Large intestine (tissue), 3 donors: ENCODE measurements around the gene RLN3. TPM values are rescaled to one million over a fixed set of nuclear protein-coding genes. Genes with fewer than 3 reads are reported as not detected.
"Not testable (repeated sequence)": the region's sequence is repeated elsewhere in the genome, so short reads cannot be mapped to it uniquely, and the experiment has no call there.

Experiments
- DNase-seq, 2 donors: peaks; one replicate each; pipeline versions ENCODE4 v3.0.0 to v3.0.0-alpha.2; 2013
- H3K27ac ChIP-seq: one replicate; pipeline ENCODE4 v1.5.1; 2013; ENCODE audit warnings: low read length
- H3K27me3 ChIP-seq: 2 replicates; pipeline ENCODE4 v1.6.1; 2013; ENCODE audit warnings: low read length; ENCODE audit not compliant: control insufficient read depth, insufficient read depth
- H3K36me3 ChIP-seq: 2 replicates; pipeline ENCODE4 v1.6.1; 2013; ENCODE audit warnings: low read length; ENCODE audit not compliant: control insufficient read depth, insufficient read depth
- H3K4me1 ChIP-seq: one replicate; pipeline ENCODE4 v1.6.1; 2013; ENCODE audit warnings: low read length; ENCODE audit not compliant: control insufficient read depth, insufficient read depth
- H3K4me3 ChIP-seq: one replicate; pipeline ENCODE4 v1.5.1; 2013; ENCODE audit warnings: low read length
- H3K9me3 ChIP-seq: one replicate; pipeline ENCODE4 v1.6.1; 2013; ENCODE audit warnings: mild to moderate bottlenecking, low read depth, low read length, moderate library complexity; ENCODE audit not compliant: control insufficient read depth
- WGBS: methylation state at CpG from one replicate; pipeline ENCODE4 v1.1.5; 2013; ENCODE audit warnings: low lambda C conversion rate; ENCODE audit not compliant: insufficient coverage; 5-methylcytosine and 5-hydroxymethylcytosine counted together
- polyA plus RNA-seq: library from polyadenylated mRNA; unstranded; fragments of 120-200 nt; gene quantifications from one replicate; pipeline ENCODE4 v1.2.1, GENCODE V29; 2013

The RLN3 gene
- polyA plus RNA-seq, 1 donor, result 0.31 TPM

DNA sequence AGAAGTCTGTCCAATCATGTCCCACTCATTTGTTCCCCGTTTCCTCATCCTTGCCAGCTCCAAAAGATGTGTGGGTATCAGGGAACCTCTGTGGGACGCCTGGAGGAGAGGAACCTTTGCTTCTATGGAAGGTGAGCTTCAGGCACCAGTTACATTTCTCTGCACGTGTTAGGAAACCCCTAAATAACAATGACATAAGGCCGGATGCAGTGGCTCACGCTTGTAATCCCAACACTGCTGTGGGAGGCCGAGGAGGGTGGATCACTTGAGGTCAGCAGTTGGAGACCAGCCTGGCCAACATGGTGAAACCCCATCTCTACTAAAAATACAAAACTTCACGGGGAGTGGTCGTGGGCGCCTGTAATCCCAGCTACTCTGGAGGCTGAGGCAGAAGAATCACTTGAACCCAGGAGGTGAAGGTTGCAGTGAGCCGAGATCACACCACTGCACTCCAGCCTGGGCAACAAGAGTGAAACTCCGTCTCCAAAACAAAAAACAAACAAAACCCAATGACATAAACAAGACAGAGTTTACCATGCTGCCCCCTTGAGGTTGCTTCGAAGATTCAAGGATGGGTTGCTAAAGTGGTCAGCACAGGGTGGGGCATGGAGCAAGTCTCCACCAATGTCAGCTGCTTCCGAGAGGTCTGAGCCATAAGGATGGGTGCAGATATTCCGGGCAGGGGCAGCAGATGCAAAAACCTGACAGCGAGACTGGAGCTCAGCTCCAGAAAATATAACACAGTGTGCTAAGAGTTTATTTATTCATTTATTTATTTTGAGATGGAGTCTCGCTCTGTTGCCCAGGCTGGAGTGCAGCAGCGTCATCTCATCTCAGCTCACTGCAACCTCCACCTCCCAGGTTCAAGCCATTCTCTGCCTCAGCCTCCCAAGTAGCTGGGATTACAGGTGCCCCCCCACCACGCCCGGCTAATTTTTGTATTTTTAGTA, 15.0 kb downstream of the RLN3 start:
- not testable (repeated sequence) for H3K9me3 ChIP-seq, H3K27me3 ChIP-seq, H3K36me3 ChIP-seq, H3K27ac ChIP-seq, H3K4me1 ChIP-seq, H3K4me3 ChIP-seq
- WGBS, result no CpG with 5 or more reads among the region's 19 CpGs
- peak in 1 of 2 donors; percentile 52 for DNase-seq

DNA sequence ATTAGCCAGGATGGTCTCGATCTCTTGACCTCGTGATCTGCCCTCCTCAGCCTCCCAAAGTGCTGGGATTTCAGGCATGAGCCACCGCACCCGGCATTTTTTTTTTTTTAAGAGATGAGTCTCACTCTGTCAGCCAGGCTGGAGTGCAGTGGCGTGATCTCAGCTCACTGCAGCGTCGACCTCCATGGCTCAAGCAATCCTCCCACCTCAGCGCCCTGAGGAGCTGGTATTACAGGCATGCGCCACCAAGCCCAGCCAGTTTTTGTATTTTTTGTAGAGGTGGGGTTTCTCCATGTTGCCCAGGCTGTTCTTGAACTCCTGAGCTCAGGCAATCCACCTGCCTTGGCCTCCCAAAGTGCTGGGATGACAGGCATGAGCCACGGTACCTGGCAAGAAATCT, 19.9 kb downstream of the RLN3 start:
- no CpG with 5 or more reads among the region's 10 CpGs for WGBS
- not testable (repeated sequence) for H3K4me1 ChIP-seq, H3K36me3 ChIP-seq, H3K4me3 ChIP-seq, H3K27ac ChIP-seq, H3K27me3 ChIP-seq, DNase-seq, H3K9me3 ChIP-seq

DNA sequence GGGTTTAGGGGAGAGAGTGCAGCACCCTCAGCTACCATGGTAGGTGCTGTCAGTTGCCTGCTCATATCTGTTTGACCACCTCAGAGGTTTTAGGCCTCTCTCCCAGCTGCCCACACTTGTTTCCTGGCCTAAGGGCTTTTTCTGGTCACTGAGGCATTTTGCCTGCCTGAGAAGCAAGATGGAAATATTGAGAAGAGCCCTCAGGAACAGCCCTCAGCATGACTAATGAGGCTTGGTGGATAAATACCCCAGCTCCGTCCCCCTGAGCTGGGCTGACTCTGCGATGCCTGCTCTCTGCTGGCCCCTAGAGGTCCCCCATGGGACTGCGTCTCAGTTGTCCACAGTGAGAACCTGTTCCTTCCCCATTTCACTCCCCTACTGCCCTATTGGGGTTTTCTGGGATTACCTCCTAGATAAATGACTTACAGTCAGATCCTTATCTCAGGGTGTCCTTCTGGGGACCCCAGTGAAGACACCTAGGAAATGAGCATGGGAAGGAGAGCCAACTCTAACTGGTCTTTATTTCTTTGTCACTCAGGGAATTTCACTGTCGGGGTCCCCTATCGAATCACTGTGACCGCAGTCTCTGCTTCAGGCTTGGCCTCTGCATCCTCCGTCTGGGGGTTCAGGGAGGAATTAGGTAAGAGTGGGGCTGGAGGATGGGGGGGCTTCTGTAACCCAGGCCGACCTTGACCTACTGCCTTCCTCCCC, 20.6 kb downstream of the RLN3 start:
- Histone ChIP-seq H3K4me1 (no peaks in the 10 kb centered on the region), H3K4me3 (no peak overlapping the region), H3K36me3 (peaks cover 5% of the 10 kb centered on the region), H3K27me3 (no peaks in the 10 kb centered on the region), H3K27ac (no peak overlapping the region), H3K9me3 (peaks cover 4% of the 10 kb centered on the region)
- no CpG with 5 or more reads among the region's 8 CpGs for WGBS
- DNase-seq, result no peak

DNA sequence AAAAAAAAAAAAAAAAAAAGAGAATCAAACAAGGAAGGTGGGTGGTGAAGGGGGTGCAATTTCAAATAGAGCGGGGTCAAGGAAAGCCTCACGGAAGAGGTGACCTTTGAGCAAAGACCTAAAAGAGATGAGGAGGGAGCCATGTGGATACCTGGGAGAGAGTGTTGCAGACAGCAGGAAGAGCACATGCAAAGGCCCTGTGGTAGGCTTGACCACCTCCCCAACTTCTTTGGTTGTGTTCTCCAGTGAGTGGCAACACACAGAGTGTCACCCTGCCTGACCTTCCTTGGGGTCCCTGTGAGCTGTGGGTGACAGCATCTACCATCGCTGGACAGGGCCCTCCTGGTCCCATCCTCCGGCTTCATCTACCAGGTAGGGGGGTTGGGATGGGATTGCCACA, 22.6 kb downstream of the RLN3 start:
- H3K4me1 ChIP-seq, result no peaks in the 10 kb centered on the region
- no peak for DNase-seq
- peaks cover 5% of the 10 kb centered on the region for H3K9me3 ChIP-seq
- no peaks in the 10 kb centered on the region for H3K27me3 ChIP-seq
- no peak overlapping the region for H3K27ac ChIP-seq
- no peak overlapping the region for H3K4me3 ChIP-seq
- WGBS, result no CpG with 5 or more reads among the region's 4 CpGs
- H3K36me3 ChIP-seq, result peaks cover 5% of the 10 kb centered on the region

DNA sequence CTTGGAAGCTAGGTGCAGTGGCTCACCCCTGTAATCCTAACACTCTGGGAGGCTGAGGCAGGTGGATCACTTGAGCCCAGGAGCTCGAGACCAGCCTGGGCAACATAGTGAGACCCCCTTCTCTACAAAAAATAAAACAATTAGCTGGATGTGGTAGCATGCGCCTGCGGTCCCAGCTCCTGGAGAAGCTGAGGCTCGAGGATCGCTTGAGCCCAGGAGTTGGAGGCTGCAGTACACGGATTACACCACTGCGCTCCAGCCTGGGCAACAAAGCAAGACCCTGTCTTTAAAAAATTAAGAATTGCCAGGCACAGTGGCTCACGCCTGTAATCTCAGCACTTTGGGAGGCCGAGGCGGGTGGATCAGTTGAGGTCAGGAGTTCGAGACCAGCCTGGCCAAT, 23.0 kb downstream of the RLN3 start:
- H3K36me3 ChIP-seq, result not testable (repeated sequence)

DNA sequence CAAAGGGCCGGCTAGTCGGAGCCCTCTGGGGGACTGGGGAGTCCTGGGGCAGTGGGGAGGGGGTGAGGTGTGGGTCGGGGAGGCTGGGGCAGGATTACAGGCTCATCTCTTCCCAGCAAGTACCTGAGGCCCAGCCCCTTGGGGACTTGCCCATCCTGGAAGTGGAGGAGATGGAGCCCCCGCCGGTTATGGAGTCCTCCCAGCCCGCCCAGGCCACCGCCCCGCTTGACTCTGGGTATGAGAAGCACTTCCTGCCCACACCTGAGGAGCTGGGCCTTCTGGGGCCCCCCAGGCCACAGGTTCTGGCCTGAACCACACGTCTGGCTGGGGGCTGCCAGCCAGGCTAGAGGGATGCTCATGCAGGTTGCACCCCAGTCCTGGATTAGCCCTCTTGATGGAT, 24.0 kb downstream of the RLN3 start:
- H3K4me1 ChIP-seq, result no peaks in the 10 kb centered on the region
- WGBS, result no CpG with 5 or more reads among the region's 9 CpGs

More for the DNA sequence above, 23.0 kb downstream of the RLN3 start:
- no CpG with 5 or more reads among the region's 11 CpGs for WGBS
- not testable (repeated sequence) for H3K9me3 ChIP-seq, H3K4me3 ChIP-seq, H3K4me1 ChIP-seq, H3K27me3 ChIP-seq, DNase-seq, H3K27ac ChIP-seq

DNA sequence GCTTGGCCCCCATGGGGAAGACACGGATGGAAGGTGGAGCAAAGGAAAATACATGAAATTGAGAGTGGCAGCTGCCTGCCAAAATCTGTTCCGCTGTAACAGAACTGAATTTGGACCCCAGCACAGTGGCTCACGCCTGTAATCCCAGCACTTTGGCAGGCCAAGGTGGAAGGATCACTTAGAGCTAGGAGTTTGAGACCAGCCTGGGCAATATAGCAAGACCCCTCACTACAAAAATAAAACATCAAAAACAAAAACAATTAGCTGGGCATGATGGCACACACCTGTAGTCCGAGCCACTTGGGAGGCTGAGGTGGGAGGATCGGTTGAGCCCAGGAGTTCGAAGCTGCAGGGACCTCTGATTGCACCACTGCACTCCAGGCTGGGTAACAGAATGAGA, 24.5 kb downstream of the RLN3 start:
- 73% methylated on average over 2 of the region's 6 CpGs for WGBS
- Histone ChIP-seq H3K27ac (no peak overlapping the region), H3K27me3 (peaks cover 2% of the 10 kb centered on the region)

More for the DNA sequence above, 24.0 kb downstream of the RLN3 start:
- no peak for DNase-seq
- Histone ChIP-seq H3K4me3 (no peak overlapping the region), H3K9me3 (peaks cover 5% of the 10 kb centered on the region), H3K27ac (no peak overlapping the region), H3K27me3 (peaks cover 1% of the 10 kb centered on the region), H3K36me3 (peaks cover 5% of the 10 kb centered on the region)

DNA sequence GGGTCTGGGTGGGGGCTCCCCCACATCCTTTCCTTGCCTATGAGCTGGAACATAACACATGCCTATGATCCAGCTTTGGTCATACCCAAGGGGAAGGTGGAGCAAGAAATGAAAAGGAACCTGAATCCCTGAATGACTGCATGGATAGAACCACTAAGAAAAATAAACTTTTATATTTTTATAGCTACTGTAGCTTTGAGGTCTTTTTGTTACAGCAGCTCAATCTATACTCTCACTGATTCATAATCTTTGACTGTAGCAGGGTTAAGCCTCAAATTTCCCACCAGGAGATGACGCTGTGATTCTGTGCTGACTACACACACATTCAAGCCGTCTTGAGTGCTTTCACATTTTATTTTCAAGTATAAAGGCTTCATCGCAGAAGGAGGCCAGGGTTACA, 25.1 kb downstream of the RLN3 start:
- H3K4me1 ChIP-seq, result no peaks in the 10 kb centered on the region
- H3K4me3 ChIP-seq, result no peak overlapping the region
- no peak for DNase-seq
- peaks cover 5% of the 10 kb centered on the region for H3K9me3 ChIP-seq
- H3K27me3 ChIP-seq, result peaks cover 6% of the 10 kb centered on the region
- no CpG with 5 or more reads among the region's 3 CpGs for WGBS
- H3K36me3 ChIP-seq, result peaks cover 5% of the 10 kb centered on the region
- no peak overlapping the region for H3K27ac ChIP-seq

More for the DNA sequence above, 24.5 kb downstream of the RLN3 start:
- Histone ChIP-seq H3K4me3 (no peak overlapping the region), H3K4me1 (no peaks in the 10 kb centered on the region), H3K36me3 (peaks cover 5% of the 10 kb centered on the region), H3K9me3 (peaks cover 5% of the 10 kb centered on the region)
- no peak for DNase-seq

DNA sequence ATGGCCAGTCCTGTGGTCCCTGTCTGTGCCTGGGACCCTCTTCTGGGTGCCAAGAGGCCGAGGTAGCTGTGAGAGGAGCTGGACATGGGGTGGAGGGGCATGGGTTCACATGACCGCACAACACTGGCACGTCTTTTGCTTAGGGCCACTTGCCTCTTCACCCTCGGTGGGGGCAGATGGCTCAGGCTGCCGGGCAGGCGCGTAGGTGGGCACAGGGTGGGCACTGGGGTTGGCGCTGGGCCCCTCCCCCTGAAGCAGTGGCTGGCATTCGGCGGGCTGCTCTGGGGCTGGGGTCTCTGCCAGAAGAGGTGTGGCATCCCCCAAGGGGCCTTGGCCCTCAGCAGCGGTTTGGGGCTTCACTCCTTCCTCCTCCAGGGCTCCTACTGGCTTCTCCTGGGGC, 25.6 kb downstream of the RLN3 start:
- H3K9me3 ChIP-seq, result peaks cover 5% of the 10 kb centered on the region
- H3K27me3 ChIP-seq, result peaks cover 10% of the 10 kb centered on the region
- H3K4me1 ChIP-seq, result no peaks in the 10 kb centered on the region
- H3K27ac ChIP-seq, result no peak overlapping the region
- H3K4me3 ChIP-seq, result no peak overlapping the region
- no CpG with 5 or more reads among the region's 11 CpGs for WGBS
- H3K36me3 ChIP-seq, result peaks cover 5% of the 10 kb centered on the region
- no peak for DNase-seq

DNA sequence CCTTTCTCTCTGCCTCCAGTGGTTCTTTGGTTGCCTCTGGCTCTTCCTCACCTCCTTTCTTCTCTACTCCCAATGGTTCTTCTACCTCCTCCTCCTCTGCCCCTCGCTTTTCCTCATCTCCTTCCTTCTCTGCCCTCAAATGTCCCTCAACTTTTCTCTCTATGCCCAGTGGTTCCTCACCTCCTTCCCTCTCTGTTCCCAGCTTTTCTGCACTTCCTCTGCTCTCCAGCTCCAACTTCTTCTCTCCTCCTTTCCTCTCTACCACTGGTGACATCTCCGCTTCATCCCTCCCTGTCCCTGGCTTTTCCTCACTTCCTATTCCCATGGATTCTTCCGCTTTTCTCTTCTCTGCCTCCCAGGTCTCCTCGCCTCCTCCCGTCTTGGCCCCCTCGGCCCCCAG, 26.2 kb downstream of the RLN3 start:
- Histone ChIP-seq H3K9me3 (peaks cover 7% of the 10 kb centered on the region), H3K27ac (no peak overlapping the region), H3K4me1 (peaks cover 2% of the 10 kb centered on the region), H3K4me3 (no peak overlapping the region), H3K36me3 (peaks cover 5% of the 10 kb centered on the region), H3K27me3 (peaks cover 16% of the 10 kb centered on the region)
- DNase-seq, result no peak
- 82% methylated on average over 5 of the region's 6 CpGs for WGBS
